IMR-90 (cell line): ENCODE data around the gene RAB30. TPM values are rescaled to one million over a fixed set of nuclear protein-coding genes. Genes with fewer than 3 reads are reported as not detected.

Experiments used
- ATAC-seq: fragments of 200-7000 bp; cut with Tn5 transposase; 2 replicates; pipeline ENCODE4 v1.9.1; 2020; ENCODE audit warnings: low read depth, mild to moderate bottlenecking, moderate library complexity
- BruUV-seq: library from RNA; stranded (reverse); fragments of 400-500 nt; replicated peaks from 2 replicates; lab custom pipeline; 2021; lab: Mats Ljungman, UMichigan
- CTCF ChIA-PET: fragments of 300-600 bp; formaldehyde crosslinking; extraction: SDS; loops from one replicate; lab custom pipeline; 2021; ENCODE audit warnings: antibody characterized with exemption; lab: Yijun Ruan, JAX
- POLR2A ChIA-PET: fragments of 300-600 bp; sonication (Branson Sonifier 250); formaldehyde crosslinking; loops from one replicate; lab custom pipeline; 2022; ENCODE audit warnings: antibody characterized with exemption; ENCODE audit not compliant: unreplicated experiment; lab: Charles Lee
- DNase-seq: peaks from one replicate; pipeline ENCODE4 v3.0.0; 2013
- H2AFZ ChIP-seq: replicated peaks from 2 replicates; pipeline ENCODE3; 2013; ENCODE audit warnings: low read length, mild to moderate bottlenecking; ENCODE audit not compliant: poor library complexity
- H2AK5ac ChIP-seq: 2 replicates; pipeline ENCODE4 v1.6.1; 2013; ENCODE audit warnings: low read depth, low read length, inconsistent platforms
- H2AK9ac ChIP-seq: replicated peaks from 2 replicates; pipeline ENCODE3; 2013; ENCODE audit warnings: mild to moderate bottlenecking, low read depth, low read length, moderate library complexity; ENCODE audit not compliant: poor library complexity
- H2BK120ac ChIP-seq: 2 replicates; pipeline ENCODE4 v1.6.1; 2013; ENCODE audit warnings: low read depth, low read length, inconsistent platforms
- H2BK15ac ChIP-seq: 3 replicates; pipeline ENCODE4 v1.6.1; 2013; ENCODE audit warnings: low read depth, low read length, inconsistent platforms
- H2BK20ac ChIP-seq: 2 replicates; pipeline ENCODE4 v1.6.1; 2013; ENCODE audit warnings: low read depth, mild to moderate bottlenecking, inconsistent platforms, low read length, moderate library complexity
- H2BK5ac ChIP-seq: 2 replicates; pipeline ENCODE4 v1.6.1; 2013; ENCODE audit warnings: mild to moderate bottlenecking, low read depth, low read length, inconsistent platforms; ENCODE audit not compliant: poor library complexity, severe bottlenecking
- H3K14ac ChIP-seq: replicated peaks from 2 replicates; pipeline ENCODE4 v1.6.1; 2013; ENCODE audit warnings: low read depth, low read length, inconsistent platforms
- H3K18ac ChIP-seq: 2 replicates; pipeline ENCODE4 v1.6.1; 2013; ENCODE audit warnings: low read depth, low read length, control low read depth
- H3K23ac ChIP-seq: 2 replicates; pipeline ENCODE4 v1.6.1; 2013; ENCODE audit warnings: low read depth, low read length, inconsistent platforms
- H3K27ac ChIP-seq: 2 replicates; pipeline ENCODE4 v1.5.1; 2013; ENCODE audit warnings: mild to moderate bottlenecking, control low read depth, low read length; ENCODE audit not compliant: insufficient read depth
- H3K27me3 ChIP-seq: 2 replicates; pipeline ENCODE4 v1.6.1; 2013; ENCODE audit warnings: low read length; ENCODE audit not compliant: control insufficient read depth, insufficient read depth
- H3K36me3 ChIP-seq: 2 replicates; pipeline ENCODE4 v1.6.1; 2013; ENCODE audit warnings: low read length, mixed read lengths; ENCODE audit not compliant: control insufficient read depth, insufficient read depth
- H3K4ac ChIP-seq: 2 replicates; pipeline ENCODE4 v1.6.1; 2013; ENCODE audit warnings: low read depth, low read length, inconsistent platforms
- H3K4me1 ChIP-seq: 2 replicates; pipeline ENCODE4 v1.6.1; 2013; ENCODE audit warnings: low read length, mixed read lengths; ENCODE audit not compliant: control insufficient read depth, insufficient read depth
- H3K4me2 ChIP-seq: 2 replicates; pipeline ENCODE4 v1.6.1; 2013; ENCODE audit warnings: low read depth, mild to moderate bottlenecking, control low read depth, low read length, moderate library complexity
- H3K4me3 ChIP-seq: 2 replicates; pipeline ENCODE4 v1.5.1; 2013; ENCODE audit warnings: low read depth, mild to moderate bottlenecking, control low read depth, low read length, moderate library complexity; ENCODE audit not compliant: insufficient read depth
- H3K56ac ChIP-seq: 2 replicates; pipeline ENCODE4 v1.6.1; 2013; ENCODE audit warnings: low read length, inconsistent platforms; ENCODE audit not compliant: insufficient read depth; ENCODE audit errors: extremely low read depth
- H3K79me1 ChIP-seq, 2 experiments: 2 replicates each; pipeline ENCODE4 v1.6.1; 2013; ENCODE audit warnings: low read length in 2 of 2, inconsistent platforms in 1 of 2, low read depth in 1 of 2
- H3K9ac ChIP-seq: 2 replicates; pipeline ENCODE4 v1.6.1; 2013; ENCODE audit warnings: low read depth, low read length, control low read depth
- H3K9me1 ChIP-seq: 2 replicates; pipeline ENCODE4 v1.6.1; 2013; ENCODE audit warnings: low read length, inconsistent platforms; ENCODE audit not compliant: insufficient read depth
- H3K9me3 ChIP-seq: 2 replicates; pipeline ENCODE4 v1.6.1; 2013; ENCODE audit warnings: low read length; ENCODE audit not compliant: control insufficient read depth, insufficient read depth
- H4K20me1 ChIP-seq: 2 replicates; pipeline ENCODE4 v1.6.1; 2013; ENCODE audit warnings: low read length, inconsistent platforms; ENCODE audit not compliant: insufficient read depth
- H4K5ac ChIP-seq: 2 replicates; pipeline ENCODE4 v1.6.1; 2013; ENCODE audit warnings: mild to moderate bottlenecking, low read depth, low read length, control low read depth
- H4K8ac ChIP-seq, 2 experiments: 2 replicates each; pipeline ENCODE4 v1.6.1; 2013; ENCODE audit warnings: low read depth in 2 of 2, low read length in 2 of 2, control low read depth in 1 of 2, inconsistent platforms in 1 of 2
- H4K91ac ChIP-seq: 2 replicates; pipeline ENCODE4 v1.6.1; 2013; ENCODE audit warnings: low read depth, low read length, inconsistent platforms; ENCODE audit not compliant: insufficient read depth
- ELK1 ChIP-seq: fragments of 150-350 bp; IDR thresholded peaks from 2 replicates; pipeline ENCODE4 v1.6.1; 2016; ENCODE audit warnings: low read depth, mild to moderate bottlenecking, low read length, moderate library complexity, borderline replicate concordance
- FOS ChIP-seq: fragments of 150-350 bp; IDR thresholded peaks from 2 replicates; pipeline ENCODE4 v1.6.1; 2016; ENCODE audit warnings: low read depth, low read length
- MAFK ChIP-seq: IDR thresholded peaks from 2 replicates; pipeline ENCODE4 v1.6.1; 2012; ENCODE audit warnings: low read depth, low read length, improper control_type of control experiment
- MAZ ChIP-seq: IDR thresholded peaks from 2 replicates; pipeline ENCODE4 v1.6.1; 2012; ENCODE audit warnings: low read depth, mild to moderate bottlenecking, low read length, improper control_type of control experiment, moderate library complexity, borderline replicate concordance
- RCOR1 ChIP-seq: IDR thresholded peaks from 2 replicates; pipeline ENCODE4 v1.6.1; 2012; ENCODE audit warnings: mild to moderate bottlenecking, low read length, improper control_type of control experiment; ENCODE audit not compliant: insufficient replicate concordance
- RFX5 ChIP-seq: IDR thresholded peaks from 2 replicates; pipeline ENCODE4 v1.8.0; 2012; ENCODE audit warnings: low read depth, mild to moderate bottlenecking, low read length, moderate library complexity
- SMC3 ChIP-seq: fragments of 150-350 bp; IDR thresholded peaks from 2 replicates; pipeline ENCODE4 v1.6.1; 2016; ENCODE audit warnings: low read depth, mild to moderate bottlenecking, antibody characterized with exemption, low read length, moderate library complexity
- WGBS, 2 experiments: methylation state at CpG; one replicate each; pipeline versions ENCODE4 v1.1.5 to v1.1.7; 2013; ENCODE audit warnings: missing lambda C conversion rate in 2 of 2; ENCODE audit not compliant: insufficient read length in 1 of 2; ENCODE audit errors: extremely low coverage in 2 of 2; 5-methylcytosine and 5-hydroxymethylcytosine counted together
- dilution Hi-C: fragments of 300-500 bp; cut with HindIII; formaldehyde crosslinking; loops from one replicate; pipeline ENCODE4 v1.14.3; 2018; ENCODE audit warnings: low sequenced_read_pairs; ENCODE audit not compliant: unreplicated experiment
- in situ Hi-C: fragments of 300-500 bp; cut with MboI; formaldehyde crosslinking; loops from 3 replicates; pipeline ENCODE4 v1.14.3; 2019; ENCODE audit warnings: low sequenced_read_pairs, inconsistent platforms, mixed read lengths
- intact Hi-C: fragments of 100-400 bp; cut with micrococcal nuclease; formaldehyde crosslinking; loops from 2 replicates; pipeline ENCODE4 v1.10.0; 2022
- polyA plus RNA-seq, 3 experiments: library from polyadenylated mRNA; depleted of rRNA; stranded (reverse); fragments of >200 nt; gene quantifications; 2 replicates each; pipeline ENCODE4 v1.2.3, GENCODE V29; 2012; ENCODE audit warnings: low replicate concordance in 1 of 3
- total RNA-seq: library from RNA; depleted of rRNA; stranded (reverse); fragments of >200 nt; gene quantifications from 2 replicates; pipeline ENCODE4 v1.2.3, GENCODE V29; 2012
- TF ChIP-seq, protein P1 (sequence below): conservative IDR thresholded peaks from 2 replicates; pipeline ENCODE4 v1.5.1; 2012; ENCODE audit warnings: mild to moderate bottlenecking, low read depth, low read length, improper control_type of control experiment
- TF ChIP-seq, protein P2 (sequence below): fragments of 150-350 bp; IDR thresholded peaks from 2 replicates; pipeline ENCODE4 v1.6.1; 2017; ENCODE audit warnings: mild to moderate bottlenecking, antibody characterized with exemption, low read length, low read depth

The RAB30 gene
- total and polyA plus RNA-seq, 2 of the 4 experiments (the other 2 are of a cell fraction) = 7.2 to 25.6 TPM

DNA sequence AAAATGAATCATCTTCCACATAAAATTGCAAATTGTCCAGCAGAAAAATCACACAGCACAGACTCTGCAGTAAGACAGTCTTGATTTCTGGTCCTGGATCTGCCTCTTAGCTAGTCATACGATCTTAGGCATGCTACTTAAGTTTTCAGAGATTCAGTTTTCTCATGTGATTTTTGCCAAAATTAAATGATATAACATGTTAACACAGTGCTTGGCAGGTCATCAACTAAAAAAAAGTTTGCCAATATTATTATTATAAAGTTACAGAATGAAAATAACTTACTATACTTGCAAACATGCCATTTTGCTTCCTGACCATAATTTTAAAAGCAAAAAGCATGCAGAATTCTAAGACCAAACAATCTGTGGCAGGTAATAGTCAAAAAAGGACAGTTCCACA lies 15.1 kb downstream of the RAB30 start:
- Histone ChIP-seq H2BK120ac (no peak overlapping the region), H4K8ac (no peak overlapping the region), H3K56ac (no peak overlapping the region), H2AFZ (no peak overlapping the region), H4K91ac (no peak overlapping the region), H3K79me1 (peaks cover 17 to 41% of the 10 kb centered on the region in 2 experiments), H2AK5ac (no peak overlapping the region), H2BK5ac (no peak overlapping the region), H4K20me1 (peaks cover 12% of the 10 kb centered on the region; the same call in 1 of the 2 replicates), H3K4ac (no peak overlapping the region), H3K9ac (no peak overlapping the region), H3K9me3 (no peaks in the 10 kb centered on the region), H3K27ac (no peak overlapping the region), H3K27me3 (no peaks in the 10 kb centered on the region), H3K4me2 (no peak overlapping the region), H2BK15ac (no peak overlapping the region), H2AK9ac (no peak overlapping the region), H2BK20ac (no peak overlapping the region), H3K14ac (no peak overlapping the region), H3K23ac (no peak overlapping the region), H3K18ac (no peak overlapping the region), H3K36me3 (no peaks in the 10 kb centered on the region), H3K9me1 (peaks cover 18% of the 10 kb centered on the region), H4K5ac (no peak overlapping the region), H3K4me3 (no peak overlapping the region), H3K4me1 (peaks cover 11% of the 10 kb centered on the region)
- intact Hi-C loops = no loop called here
- no CpG with 5 or more reads among the region's 1 CpG for WGBS, 2 experiments
- in situ Hi-C loops = no loop called here
- ATAC-seq (no peak), DNase-seq (no peak)
- CTCF ChIA-PET = interaction anchor here (0.7 kb wide), 1 partner anchor 172 kb away, joined by 6 read pairs; no protein-coding TSS in a partner anchor
- dilution Hi-C loops = loop anchor here (25.0 kb wide), 1 partner anchor 106 kb away; the partner anchor contains the start of gene PCF11
- no peak for TF ChIP-seq FOS
- TF ChIP-seq RFX5 = no peak
- TF ChIP-seq ELK1 = no peak
- TF ChIP-seq MAZ = no peak
- TF ChIP-seq RCOR1 = no peak
- TF ChIP-seq, protein P1, sequence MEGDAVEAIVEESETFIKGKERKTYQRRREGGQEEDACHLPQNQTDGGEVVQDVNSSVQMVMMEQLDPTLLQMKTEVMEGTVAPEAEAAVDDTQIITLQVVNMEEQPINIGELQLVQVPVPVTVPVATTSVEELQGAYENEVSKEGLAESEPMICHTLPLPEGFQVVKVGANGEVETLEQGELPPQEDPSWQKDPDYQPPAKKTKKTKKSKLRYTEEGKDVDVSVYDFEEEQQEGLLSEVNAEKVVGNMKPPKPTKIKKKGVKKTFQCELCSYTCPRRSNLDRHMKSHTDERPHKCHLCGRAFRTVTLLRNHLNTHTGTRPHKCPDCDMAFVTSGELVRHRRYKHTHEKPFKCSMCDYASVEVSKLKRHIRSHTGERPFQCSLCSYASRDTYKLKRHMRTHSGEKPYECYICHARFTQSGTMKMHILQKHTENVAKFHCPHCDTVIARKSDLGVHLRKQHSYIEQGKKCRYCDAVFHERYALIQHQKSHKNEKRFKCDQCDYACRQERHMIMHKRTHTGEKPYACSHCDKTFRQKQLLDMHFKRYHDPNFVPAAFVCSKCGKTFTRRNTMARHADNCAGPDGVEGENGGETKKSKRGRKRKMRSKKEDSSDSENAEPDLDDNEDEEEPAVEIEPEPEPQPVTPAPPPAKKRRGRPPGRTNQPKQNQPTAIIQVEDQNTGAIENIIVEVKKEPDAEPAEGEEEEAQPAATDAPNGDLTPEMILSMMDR = no peak
- no peak for TF ChIP-seq MAFK
- no peak for TF ChIP-seq SMC3
- TF ChIP-seq, protein P2, sequence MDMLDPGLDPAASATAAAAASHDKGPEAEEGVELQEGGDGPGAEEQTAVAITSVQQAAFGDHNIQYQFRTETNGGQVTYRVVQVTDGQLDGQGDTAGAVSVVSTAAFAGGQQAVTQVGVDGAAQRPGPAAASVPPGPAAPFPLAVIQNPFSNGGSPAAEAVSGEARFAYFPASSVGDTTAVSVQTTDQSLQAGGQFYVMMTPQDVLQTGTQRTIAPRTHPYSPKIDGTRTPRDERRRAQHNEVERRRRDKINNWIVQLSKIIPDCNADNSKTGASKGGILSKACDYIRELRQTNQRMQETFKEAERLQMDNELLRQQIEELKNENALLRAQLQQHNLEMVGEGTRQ = no peak
- POLR2A ChIA-PET = no interaction called here
- BruUV-seq = no TSS peak
